Measurements from ENCODE around the gene TMEM266.
A peak's percentile ranks its signal among the peaks of the same experiment; 100 is the strongest.
"Not testable (repeated sequence)": the region's sequence is repeated elsewhere in the genome, so short reads cannot be mapped to it uniquely, and the experiment has no call there.

TMEM266 gene, protein sequence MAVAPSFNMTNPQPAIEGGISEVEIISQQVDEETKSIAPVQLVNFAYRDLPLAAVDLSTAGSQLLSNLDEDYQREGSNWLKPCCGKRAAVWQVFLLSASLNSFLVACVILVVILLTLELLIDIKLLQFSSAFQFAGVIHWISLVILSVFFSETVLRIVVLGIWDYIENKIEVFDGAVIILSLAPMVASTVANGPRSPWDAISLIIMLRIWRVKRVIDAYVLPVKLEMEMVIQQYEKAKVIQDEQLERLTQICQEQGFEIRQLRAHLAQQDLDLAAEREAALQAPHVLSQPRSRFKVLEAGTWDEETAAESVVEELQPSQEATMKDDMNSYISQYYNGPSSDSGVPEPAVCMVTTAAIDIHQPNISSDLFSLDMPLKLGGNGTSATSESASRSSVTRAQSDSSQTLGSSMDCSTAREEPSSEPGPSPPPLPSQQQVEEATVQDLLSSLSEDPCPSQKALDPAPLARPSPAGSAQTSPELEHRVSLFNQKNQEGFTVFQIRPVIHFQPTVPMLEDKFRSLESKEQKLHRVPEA

DNA sequence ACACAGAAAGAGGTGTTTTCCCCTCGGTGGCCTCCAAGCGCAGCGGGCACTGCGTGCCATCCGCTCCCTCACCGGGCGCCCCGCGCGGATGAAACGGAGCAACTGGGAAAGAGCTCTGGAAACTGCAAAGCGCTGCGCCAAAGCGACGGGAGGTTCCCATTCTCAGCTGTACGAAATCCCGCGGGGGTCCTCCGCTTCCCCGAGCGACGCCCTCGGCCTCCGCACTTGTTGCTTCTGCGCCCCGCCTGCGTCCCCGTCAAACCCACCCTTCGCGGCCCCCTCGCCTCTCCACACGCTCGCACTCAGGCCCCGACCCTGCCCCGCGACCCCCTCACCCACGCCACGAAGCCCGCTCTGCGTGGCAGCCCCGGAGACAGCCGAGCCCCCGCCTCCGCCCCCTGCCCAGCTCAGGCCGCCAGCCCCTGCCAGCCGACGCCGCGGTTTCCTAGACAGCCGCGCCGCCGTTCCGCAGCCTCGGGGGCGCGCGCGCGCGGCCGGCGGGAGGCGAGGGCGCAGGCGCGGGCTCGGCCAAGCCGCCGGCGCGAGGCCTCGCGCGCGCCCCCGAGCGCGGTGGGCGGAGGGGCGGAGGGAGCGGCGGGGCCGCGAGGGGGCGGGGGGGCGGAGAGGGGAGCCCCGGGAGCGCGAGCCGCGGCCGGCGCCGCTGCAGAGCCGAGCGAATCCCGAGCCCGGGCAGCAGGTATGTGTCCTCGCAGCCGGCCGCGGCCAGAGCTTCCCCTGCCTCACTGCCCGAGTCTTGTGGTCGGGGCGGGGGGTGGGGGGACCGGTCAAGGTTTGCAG is at the start of gene TMEM266:
TMEM266 (plus strand) TSS at position 666 of the 798 bp plus-strand sequence. CDS start 74,279 bp downstream, outside the sequence.
- peak; percentile 16 for DNase-seq (ENCODE audit: low spot score)

DNA sequence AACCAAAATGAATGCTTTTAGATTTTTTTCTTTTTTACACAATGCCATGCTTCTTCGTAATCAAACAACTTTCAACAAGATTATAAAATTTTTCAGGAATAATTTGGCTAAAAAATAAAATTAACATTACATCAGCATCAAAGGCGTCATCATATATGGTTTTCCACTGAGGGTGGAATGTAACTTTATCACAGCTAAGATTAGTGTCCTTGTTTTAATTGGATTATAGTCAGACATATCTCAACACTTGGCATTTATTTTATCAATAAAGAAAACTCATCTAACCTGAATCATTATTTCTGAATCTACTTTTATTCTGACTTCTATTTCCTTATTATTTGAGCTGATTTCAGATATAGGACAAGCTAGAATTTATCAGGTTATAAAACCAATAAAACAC is 49.2 kb upstream of the TMEM266 start:
- DNase-seq (ENCODE audit: low spot score) = no peak

- DNase-seq (ENCODE audit: low spot score) = no peak
These were observed 47.9 kb upstream of the TMEM266 start, which contains the start of gene NRG4 for GRCh38 chr15:76011627-76012551. TSS of gene NRG4 (minus strand) at chr15:76012424. CDS start at chr15:76011230, 1,194 bp downstream.

DNA sequence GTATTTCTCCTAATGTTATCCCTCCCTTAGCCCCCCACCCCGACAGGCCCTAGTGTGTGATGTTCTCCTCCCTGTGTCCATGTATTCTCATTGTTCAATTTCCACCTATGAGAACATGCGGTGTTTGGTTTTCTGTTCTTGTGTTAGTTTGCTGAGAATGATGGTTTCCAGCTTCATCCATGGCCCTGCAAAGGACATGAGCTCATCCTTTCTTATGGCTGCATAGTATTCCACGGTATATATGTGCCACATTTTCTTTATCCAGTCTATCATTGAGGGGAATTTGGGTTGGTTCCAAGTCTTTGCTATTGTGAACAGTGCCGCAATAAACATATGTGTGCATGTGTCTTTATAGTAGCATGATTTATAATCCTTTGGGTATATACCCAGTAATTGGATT is 46.3 kb upstream of the TMEM266 start:
- DNase-seq (ENCODE audit: low spot score) = not testable (repeated sequence)

DNA sequence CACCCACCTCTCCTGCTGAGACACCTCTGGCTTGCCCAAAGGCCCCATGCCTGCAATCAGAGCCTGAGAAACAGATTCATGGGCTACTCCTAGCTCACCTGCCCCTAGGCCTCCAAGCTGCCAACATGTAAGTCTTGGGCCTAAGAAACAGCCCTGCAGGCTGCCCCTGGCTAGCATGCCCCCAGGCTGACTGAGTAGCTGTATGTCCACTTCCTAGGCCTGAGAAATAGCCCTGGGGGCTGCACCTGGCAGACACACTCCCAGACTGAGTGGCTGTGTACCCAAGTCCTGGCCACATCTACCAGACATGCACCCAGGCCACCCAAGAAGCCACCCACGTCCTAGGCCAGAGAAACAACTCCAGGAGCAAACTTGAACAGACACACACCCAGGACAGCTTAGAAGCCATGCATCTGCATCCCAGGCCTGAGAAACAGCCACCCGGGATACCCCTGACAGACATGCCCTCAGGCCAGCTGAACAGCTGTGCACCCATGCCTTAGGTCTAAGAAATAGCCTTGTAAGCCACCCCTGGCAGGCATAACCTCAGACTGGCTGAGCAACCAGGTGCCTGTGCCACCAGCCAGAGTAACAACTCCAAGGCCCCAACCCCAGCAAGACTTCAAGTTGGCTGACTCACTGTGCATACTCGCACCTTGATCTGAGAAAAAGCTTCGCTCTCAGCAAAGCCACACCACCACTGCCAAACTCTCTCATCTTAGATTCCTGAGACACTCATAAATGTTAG is 35.6 kb upstream of the TMEM266 start:
- DNase-seq (ENCODE audit: low spot score) = no peak

GRCh38 chr15:76032046-76032445 is 27.7 kb upstream of the TMEM266 start:
- DNase-seq (ENCODE audit: low spot score) = no peak

GRCh38 chr15:76033438-76033837 is 26.3 kb upstream of the TMEM266 start:
- DNase-seq (ENCODE audit: low spot score) = no peak

GRCh38 chr15:76034111-76034510 is 25.7 kb upstream of the TMEM266 start:
- DNase-seq (ENCODE audit: low spot score) = no peak

- no peak for DNase-seq (ENCODE audit: low spot score)
These were observed 24.2 kb upstream of the TMEM266 start for GRCh38 chr15:76035593-76035992.

DNA sequence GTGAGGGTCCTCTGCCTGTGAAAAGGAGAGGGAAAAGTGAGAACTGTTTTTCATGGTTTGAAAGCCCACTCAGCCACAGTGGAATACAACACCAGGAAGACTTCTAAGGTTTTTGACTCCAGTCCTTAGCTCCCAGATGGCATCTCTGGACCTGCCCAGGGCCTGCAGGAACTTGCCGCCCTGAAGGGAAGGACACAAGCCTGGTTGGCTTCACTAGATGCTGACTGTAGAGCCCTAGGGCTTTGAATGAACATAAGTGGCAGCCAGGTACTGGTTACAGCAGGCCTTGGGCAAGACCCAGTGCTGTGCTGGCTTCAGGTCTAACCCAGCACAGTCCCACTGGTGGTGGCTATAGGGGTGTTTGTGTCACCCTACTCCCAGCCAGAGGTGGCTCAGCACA is 21.3 kb upstream of the TMEM266 start:
- DNase-seq (ENCODE audit: low spot score) = no peak

GRCh38 chr15:76054201-76054600 is 5.6 kb upstream of the TMEM266 start:
- DNase-seq (ENCODE audit: low spot score) = not testable (repeated sequence)

GRCh38 chr15:76056931-76057330 is 2.9 kb upstream of the TMEM266 start:
- no peak for DNase-seq (ENCODE audit: low spot score)

GRCh38 chr15:76057332-76058000 is 2.3 kb upstream of the TMEM266 start:
- DNase-seq (ENCODE audit: low spot score) = peak; percentile 31

DNA sequence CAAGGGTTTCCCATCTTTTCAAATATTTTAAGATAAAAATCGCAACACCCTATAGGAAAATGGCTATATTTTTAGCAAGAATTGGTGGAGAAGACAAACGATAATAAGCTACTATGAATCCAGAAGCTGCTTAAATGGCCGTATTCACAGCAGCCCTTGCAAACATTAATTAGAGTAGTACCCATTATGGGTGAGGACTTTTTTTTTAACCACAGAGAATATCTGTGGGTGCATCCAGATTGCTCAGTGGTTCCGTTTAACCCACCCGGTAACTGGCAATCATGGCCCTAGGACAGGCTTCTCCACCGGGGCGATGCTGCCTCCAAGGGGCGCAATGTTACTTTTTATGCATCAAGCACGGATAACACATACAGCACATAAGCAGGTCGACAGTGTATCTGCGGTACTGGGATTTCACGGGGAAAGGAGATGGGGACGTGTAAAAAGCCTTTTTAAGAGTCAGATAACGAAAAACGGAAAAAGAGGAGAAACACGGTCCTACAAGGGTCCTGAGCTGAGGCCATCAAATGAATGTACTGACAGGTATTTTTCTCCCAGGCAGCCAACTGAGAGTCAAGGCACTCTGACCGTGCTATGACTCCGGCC is 968 bp upstream of the TMEM266 start:
- no peak for DNase-seq (ENCODE audit: low spot score)

DNA sequence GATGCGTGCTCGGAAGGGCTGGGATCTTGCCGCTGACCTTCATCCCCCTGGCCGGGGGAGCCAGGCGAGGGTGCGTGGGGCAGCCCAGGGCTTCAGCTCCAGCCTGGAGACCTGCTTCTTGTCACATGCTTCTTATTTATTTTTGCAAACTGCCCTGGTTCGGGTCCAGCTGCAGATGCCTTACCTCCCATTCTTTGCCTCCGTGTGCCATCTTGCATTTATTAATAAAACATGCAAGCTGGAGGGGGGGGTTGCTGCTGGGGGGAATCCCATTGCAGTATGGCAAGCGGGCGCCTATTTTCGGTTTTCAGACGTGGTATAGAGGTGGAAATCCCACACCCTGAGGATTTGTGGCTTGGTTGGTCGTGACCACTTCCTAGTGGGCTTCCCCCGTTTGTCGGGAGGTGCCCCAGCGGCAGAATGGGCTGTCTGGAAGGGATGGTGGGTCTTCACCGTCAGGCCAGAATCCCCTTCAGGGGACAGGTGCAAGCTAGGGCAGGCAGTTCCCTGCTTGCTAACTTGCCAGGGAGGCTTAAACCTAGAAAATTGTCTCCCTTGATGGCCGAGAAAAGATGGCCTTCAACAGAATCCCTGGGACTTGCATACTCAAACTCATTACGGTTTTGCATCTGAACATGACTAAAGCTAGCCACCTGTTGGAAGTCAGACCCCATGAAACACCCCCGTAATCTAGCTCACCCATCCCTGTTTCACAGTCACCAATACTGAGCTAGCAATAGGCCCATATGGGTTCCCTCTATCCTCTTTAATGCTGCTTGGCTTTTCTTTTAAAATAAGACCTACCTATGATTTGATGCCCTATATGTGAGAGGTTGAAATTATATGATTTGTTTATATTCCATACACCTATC is 569 bp downstream of the TMEM266 start:
- DNase-seq (ENCODE audit: low spot score) = no peak

DNA sequence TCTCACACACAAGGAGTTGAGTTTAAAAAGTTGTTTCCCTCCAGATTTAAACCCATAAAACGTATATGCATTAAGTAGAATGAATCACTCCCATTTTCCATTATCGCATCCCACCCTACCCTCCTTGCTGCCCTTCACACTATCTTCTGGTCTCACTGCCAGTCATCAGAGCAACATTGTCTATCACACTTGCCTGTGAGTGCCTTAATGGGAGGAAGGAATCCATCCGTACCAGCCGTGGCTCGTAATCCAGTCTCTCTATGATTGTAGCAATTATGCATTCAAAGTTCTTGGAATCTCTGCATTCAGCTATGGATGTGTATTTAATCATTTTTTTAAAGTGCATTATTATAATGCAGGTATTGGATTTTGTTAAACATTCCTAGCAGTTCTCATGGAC is 1.9 kb downstream of the TMEM266 start:
- DNase-seq (ENCODE audit: low spot score) = no peak

GRCh38 chr15:76062286-76062685 is 2.5 kb downstream of the TMEM266 start:
- DNase-seq (ENCODE audit: low spot score) = no peak

DNA sequence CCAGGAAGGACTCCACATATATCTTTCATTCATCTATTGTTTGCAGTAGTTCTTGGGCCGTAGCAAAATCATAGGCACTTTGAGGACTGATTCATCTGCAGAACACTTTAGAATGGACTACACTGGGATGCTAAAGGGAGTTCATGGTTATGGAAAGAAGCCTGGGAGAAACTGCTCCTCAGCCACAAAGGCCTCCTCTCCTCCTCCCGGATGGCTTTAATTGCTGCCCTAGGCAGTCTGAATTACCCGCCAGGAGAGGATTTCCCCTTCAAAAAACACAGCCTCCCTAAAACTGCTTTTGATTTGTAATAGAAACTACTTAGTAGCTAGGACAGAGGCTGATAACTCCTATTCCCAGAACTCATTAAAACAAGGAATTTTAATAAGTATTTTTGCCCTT is 4.6 kb downstream of the TMEM266 start:
- no peak for DNase-seq (ENCODE audit: low spot score)

GRCh38 chr15:76065245-76065644 is 5.5 kb downstream of the TMEM266 start:
- no peak for DNase-seq (ENCODE audit: low spot score)
